ENCODE data around the gene CCDC57.

Gene CCDC57

GRCh38 chr17:82076785-82077591 lies 135.7 kb downstream of the CCDC57 start:
- DNase-seq = no peak

GRCh38 chr17:82076018-82076784 lies 136.4 kb downstream of the CCDC57 start:
- no peak for DNase-seq

GRCh38 chr17:82073446-82073845 lies 139.2 kb downstream of the CCDC57 start:
- DNase-seq = no peak

GRCh38 chr17:82072827-82073226 lies 139.8 kb downstream of the CCDC57 start:
- no peak for DNase-seq

DNA sequence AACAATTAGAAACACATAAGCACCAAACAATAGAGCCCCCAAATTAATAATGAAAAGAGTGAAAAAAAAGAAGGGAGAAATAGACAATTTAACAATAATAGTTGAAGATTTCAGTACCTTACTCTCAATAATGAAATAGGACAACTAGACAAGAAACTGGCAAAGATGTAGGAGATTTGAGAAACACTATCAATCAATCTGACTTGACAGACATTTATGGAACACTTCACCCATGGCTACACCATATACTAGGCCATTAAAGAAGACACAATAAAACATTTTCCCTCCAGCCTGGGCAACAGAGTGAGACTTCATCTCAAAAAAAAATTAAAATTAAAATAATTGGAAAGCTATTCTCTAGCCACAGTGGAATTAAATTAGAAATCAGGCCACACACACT lies 142.0 kb downstream of the CCDC57 start:
- DNase-seq = no peak

- DNase-seq = peak; percentile 47
Measured at GRCh38 chr17:82065638-82066303, 146.9 kb downstream of the CCDC57 start, which contains the start of gene DUS1L. DUS1L (minus strand) TSS chr17:82065804; CDS start chr17:82065059, 745 bp downstream.

DNA sequence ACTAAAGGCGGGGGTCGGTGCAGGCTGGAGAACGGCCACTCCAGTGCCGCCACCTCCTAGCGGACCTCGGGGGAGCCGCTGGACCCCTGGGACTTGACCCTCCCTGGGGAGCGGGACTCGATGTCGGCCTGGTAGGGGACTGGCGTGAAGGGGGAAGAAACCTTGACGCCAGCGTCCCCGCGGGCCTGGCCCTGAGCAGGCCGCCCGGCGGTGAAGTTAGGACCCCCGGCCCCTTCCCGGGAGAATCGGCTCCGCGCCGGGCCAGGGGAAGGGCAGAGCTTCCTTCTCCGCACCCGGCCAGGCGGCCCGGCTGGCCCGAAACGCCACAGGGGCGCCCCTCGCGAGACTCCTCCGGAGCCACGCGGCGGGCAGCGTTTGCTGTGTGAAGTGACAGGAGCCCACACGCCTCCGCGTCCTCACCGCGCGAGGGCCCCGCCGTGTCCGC lies 147.4 kb downstream of the CCDC57 start:
- DNase-seq = no peak

- no peak for DNase-seq
Measured at GRCh38 chr17:82064433-82065192, 148.0 kb downstream of the CCDC57 start.

GRCh38 chr17:82063424-82064415 lies 148.9 kb downstream of the CCDC57 start:
- DNase-seq = no peak

DNA sequence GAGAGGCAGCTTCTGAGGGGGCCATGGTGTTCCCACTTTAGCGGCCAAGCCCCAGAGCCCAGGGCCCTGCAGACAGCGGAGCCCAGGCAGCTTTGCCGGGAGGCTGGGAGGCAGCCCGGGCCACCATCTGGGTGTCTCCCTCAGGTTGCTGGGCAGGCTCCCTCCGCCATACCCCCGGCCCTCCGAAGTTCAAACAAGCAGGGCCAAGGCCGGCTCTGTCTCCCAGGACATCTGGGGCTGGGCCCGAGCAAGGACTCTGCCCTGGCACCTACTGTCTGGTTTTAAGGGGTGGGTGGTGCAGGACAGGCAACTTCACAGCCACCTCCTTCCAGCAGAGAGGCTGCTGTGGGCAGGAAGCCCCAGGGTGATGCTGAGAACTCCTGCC lies 149.7 kb downstream of the CCDC57 start:
- DNase-seq = no peak

GRCh38 chr17:82062076-82062983 lies 150.3 kb downstream of the CCDC57 start:
- no peak for DNase-seq

DNA sequence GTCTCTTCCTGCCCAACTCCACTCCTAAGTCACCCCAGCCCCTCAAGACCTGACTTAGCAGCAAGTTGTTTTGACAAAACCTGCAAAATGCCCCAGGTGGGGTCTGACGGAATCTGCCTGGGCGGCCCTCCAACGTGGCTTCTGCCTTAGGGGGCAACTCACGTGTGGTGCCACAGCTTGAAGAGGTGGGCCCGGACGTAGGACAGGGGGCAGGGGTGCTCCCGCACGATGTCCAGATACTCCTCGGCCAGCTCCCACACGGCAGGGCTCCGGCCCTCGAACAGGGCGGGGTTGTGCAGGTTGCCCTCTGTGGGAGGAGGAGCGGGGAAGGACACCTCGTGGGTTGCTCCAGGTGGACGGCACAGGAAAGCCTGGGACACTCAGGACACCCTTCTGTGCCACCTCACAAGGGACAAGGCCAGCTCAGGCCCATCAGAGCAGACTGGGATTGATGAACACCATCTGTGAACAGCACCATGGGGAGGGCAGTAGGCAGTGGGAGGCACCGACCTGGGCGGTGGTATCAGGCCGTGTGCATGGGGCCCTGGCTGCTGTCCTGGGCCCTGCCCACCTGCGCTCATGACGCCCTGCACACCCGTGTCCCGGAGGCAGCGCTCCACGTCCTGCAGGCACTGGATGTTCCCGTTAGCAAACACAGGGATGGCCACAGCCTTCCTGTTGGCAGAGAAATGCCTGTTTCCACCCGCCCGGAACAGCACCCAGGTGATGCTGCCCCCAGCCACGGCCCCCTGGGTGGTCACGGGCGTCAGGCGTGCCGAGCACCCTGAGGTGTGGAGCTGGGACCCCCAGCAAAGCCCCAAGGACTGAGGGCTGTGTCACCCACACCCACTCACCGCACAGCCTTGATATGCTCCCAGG lies 151.4 kb downstream of the CCDC57 start:
- no peak for DNase-seq

DNA sequence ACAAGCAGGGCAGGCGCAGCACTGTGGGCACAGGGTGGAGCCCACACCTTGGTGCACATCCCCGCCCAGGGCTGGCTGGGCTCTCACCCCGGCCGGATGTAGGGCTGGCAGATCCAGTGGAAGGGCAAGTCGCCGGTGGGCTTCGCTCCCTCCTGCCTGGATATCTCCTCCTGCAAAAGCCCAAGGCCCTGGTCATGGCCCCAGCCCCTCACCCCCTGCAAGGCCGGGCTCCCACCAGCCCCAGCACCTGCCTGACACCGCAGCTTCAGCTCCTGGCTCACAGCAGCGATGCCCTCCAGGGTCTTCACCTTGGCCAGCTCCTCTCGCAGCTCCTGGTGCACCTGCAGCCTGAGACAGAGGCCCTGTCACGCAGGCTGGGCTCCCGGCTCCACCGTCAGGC lies 152.0 kb downstream of the CCDC57 start:
- no peak for DNase-seq

GRCh38 chr17:82060001-82060380 lies 152.7 kb downstream of the CCDC57 start:
- DNase-seq = no peak

DNA sequence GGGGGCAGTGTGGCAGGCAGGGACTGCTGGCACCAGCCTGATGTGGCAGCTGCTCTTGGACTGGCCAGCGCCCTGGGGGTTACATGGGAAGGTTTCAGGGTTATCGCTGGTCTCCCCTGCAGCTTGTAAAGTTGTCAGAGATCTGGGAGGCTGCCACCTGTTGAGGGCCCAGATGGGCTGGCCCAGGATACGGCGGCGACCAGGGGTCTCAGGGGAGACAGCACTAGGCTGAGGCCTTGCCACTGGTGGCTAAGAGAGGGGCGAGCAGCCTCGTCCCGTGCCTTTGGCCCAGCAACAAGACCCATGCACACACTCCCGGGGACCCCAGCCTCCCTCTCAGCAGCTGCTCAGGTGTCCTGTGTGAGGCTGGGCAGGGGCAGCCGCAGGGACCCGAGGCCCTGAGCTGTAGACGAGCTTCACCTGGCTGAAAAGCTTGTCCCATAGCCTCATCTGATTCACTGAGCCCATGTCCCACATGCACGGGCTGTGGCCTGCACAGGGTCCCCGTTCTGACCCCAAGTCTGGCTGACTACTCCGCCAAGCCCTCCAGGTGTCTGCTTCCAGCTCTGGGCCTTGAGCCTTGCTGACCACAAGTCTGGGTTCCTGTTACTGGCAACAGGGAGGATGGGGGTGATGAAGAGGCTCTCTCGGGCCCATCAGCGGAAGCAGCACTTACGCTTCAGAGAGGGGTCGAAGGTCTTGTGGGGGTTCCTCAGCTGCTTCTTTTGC lies 153.2 kb downstream of the CCDC57 start:
- DNase-seq = no peak

GRCh38 chr17:82058855-82059249 lies 153.8 kb downstream of the CCDC57 start:
- DNase-seq = no peak

GRCh38 chr17:82058230-82058854 lies 154.3 kb downstream of the CCDC57 start:
- DNase-seq = no peak
